ENCODE measurements around the gene MKKS.

The MKKS gene

GRCh38 chr20:10381477-10381876 is 52.5 kb downstream of the MKKS start:
- intact Hi-C loops (cut with DNase I) = no loop called here
- no peak for DNase-seq

DNA sequence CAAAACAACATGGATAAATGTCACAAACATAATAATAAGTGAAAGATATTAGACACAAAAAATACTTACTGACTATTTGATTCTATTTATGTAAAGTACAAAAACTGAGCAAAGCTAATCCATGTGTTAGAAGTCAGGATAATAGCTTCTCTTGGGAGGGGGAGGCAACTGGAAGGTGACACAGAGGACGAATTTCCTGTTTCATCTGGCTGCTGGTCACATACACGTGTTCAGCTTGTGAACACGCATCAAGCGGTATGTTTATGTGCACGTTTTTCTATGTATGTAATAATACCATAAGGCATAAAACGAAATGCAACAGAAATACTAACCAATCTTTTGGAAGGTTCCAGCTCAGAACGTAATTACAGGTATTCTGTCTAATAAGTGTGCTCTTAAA is 54.3 kb downstream of the MKKS start:
- no peak for DNase-seq
- intact Hi-C loops (cut with DNase I) = no loop called here

GRCh38 chr20:10376270-10377075 is 57.5 kb downstream of the MKKS start:
- DNase-seq = no peak
- intact Hi-C loops (cut with DNase I) = no loop called here

DNA sequence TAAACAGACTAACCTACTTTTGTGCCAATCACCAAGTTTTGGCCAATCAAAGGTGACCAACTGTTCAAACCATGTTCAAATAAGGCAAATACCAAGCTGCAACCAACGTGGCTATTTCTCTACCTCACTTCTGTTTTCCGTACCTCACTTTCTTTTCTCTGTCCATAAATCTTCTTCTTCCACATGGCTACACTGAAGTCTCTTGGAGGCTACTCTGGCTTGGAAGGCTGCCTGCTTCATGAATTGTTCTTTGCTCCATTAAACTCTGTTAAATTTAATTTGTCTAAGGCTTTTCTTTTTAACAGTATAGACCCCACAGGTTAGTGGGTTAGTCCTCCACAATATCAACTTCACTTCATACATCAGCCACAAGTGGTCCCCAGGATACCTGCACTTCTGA is 58.8 kb downstream of the MKKS start:
- intact Hi-C loops (cut with DNase I) = no loop called here
- DNase-seq = no peak

GRCh38 chr20:10374036-10374435 is 60.0 kb downstream of the MKKS start:
- intact Hi-C loops (cut with DNase I) = no loop called here
- DNase-seq = no peak

GRCh38 chr20:10371467-10371866 is 62.6 kb downstream of the MKKS start:
- DNase-seq = no peak

DNA sequence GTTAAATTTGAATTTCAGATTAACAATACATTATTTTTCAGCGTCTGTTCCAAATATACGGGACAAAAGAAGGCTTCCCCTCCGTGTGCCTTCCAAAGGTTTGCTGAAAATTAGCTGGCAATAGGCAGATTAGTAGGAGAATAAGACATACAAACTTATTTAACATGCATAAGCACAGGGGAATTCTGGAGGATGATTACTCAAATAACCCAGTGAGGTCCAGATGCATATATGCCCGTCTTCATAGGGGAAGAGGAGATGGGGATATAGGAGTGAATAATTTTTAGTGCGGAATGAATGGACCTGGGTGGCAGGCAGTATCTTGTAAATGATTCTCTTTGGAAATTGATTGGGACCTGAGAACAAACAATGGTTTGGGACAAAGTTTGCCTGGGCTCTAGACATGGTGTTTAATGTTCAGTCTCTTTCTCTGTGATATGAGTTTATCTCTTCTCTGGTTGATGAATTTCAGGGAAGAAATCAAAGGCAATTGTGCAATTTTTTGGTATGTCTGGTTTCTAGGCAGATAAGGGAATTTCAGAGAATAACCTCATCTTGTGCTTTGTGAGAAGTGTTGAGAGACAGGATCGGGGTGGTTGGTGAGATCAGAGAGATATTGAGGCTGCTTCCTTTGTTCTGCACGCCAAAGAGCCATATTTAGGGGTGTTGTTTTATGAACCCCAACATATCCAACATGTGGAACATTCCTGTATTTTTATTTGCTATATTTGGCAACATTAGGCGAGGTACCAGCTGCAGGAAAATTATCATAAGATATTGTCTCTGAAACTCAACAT is 63.7 kb downstream of the MKKS start:
- intact Hi-C loops (cut with DNase I) = no loop called here
- DNase-seq = no peak

More at GRCh38 chr20:10371467-10371866, 62.6 kb downstream of the MKKS start:
- intact Hi-C loops (cut with DNase I) = no loop called here

DNA sequence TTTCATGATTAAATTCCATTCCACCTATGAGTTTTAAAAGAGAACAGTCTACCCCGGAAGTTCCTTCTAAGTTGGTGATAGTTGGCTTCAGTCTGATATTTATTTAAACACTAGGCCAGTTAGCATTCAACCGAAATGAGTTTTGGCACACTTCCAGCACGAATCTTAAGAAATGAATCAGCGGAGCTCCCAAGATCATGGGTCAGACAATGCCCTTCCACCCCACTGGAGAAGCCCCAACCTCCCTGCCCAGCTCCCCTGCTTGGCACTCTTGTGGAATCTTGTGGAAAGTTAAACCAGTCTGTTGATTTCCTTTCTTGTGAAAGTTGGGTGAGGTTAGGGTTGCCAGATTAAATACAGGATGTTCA is 64.3 kb downstream of the MKKS start:
- no peak for DNase-seq
- intact Hi-C loops (cut with DNase I) = no loop called here

- DNase-seq = no peak
- intact Hi-C loops (cut with DNase I) = no loop called here
These were observed 65.3 kb downstream of the MKKS start for GRCh38 chr20:10368702-10369041.

DNA sequence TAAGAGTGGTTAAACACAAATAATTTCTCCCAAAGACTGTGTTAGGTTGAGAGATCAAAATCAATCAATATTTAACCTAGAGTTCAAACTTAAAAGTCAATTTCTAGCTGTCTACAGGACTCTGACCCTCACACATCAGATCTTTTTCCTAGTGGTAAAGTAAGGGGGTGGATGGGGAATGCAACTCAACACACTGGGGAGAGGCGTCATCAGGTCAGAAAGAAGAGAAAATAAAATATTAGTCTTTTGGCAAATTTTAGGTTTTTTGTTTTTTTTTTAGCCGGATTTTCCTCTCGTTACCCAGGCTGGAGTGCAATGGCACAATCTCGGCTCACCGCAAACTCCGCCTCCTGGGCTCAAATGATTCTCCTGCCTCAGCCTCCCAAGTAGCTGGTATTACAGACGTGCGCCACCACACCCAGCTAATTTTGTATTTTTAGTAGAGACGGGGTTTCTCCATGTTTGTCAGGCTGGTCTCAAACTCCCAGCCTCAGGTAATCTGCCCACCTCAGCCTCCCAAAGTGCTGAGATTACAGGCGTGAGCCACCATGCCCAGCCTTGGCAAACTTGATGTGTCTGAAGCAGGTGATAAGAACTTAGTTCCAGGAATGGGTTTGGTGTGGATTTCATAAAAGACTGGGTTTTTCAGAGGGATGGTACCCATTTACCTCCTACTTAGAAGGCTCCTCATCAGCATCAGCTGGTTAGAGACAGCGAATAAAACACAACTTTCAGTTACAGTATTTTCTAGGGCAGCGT is 65.9 kb downstream of the MKKS start:
- no peak for DNase-seq
- intact Hi-C loops (cut with DNase I) = no loop called here

- intact Hi-C loops (cut with DNase I) = no loop called here
- DNase-seq = no peak
These were observed 66.4 kb downstream of the MKKS start for GRCh38 chr20:10367693-10367942.

DNA sequence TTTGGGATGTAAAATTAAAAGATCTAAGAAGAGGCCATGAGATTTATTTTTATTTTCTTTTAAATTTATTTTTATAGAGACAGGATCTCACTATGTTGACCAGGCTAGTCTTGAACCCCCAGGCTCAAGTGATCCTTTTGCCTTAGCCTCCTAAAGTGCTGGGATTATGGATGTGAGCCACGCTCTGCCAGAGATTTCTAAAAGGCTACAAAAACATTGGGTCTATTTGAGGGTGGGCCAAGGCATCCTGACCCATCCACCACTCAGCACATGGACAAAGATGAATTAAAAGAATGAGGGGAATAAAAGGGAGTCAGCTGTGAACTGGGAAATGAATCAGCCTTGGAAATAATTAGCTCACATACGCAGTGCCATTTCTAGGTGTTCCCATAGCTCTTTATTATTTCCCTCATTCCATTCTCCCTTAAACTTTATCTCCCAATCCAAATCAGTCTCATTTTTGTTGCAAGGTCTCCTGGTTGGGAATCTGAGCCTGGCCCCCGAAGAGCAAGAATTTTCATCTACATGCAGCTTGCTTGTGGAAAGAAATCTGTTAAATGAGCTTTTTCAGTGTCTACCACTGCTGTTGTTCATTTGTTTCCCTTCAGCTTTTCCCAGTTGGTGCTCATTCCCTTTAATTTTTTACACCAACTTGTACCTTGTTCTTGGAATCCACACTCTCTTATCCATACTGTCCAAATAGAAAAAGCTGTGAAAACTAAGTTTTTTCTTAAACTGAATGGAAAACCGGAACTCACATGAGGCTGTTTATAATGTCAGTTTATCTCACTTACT is 66.9 kb downstream of the MKKS start:
- intact Hi-C loops (cut with DNase I) = no loop called here
- no peak for DNase-seq

DNA sequence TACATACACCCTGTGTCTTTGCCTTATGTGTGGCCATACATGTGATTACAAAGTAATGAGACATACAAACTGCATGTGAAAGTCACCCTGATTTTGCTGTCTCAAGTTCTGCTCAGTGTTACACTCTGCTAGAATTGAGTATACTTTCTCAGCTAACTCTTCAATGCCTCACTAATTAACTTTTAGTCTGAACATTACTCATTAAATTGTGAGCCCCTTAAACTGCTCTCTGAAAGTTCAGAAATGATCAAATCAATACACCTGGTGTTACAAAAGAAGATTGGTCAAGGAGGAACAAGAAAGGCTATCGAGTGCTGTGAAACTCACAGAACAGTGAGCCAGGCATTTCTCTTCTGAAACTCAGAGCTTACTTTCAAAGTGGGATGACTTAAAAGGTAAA is 71.3 kb downstream of the MKKS start:
- DNase-seq = no peak
- intact Hi-C loops (cut with DNase I) = no loop called here

GRCh38 chr20:10360878-10361277 is 73.1 kb downstream of the MKKS start:
- no peak for DNase-seq
- intact Hi-C loops (cut with DNase I) = no loop called here

GRCh38 chr20:10359621-10360040 is 74.4 kb downstream of the MKKS start:
- DNase-seq = no peak
- intact Hi-C loops (cut with DNase I) = no loop called here

DNA sequence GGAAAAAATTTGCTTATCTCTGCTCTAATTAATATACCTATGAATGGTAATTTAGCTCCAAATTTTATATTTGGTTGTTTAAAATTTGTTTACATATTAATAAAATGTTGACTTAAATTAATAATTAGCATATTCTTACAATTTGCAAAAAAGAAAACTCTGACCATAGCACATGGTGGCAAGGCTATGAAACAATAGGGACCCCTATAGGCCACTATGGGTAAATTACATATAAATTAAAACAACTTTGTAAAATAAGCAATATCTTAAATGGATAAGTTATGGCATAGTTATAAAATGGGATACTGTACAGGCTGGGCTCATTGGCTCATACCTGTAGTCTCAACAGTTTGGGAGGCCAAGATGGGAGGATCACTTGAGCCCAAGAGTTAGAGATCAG is 76.0 kb downstream of the MKKS start:
- DNase-seq = no peak
- intact Hi-C loops (cut with DNase I) = no loop called here

GRCh38 chr20:10357061-10357708 is 76.8 kb downstream of the MKKS start:
- no peak for DNase-seq
- intact Hi-C loops (cut with DNase I) = no loop called here

- intact Hi-C loops (cut with DNase I) = no loop called here
- DNase-seq = no peak
These were observed 77.4 kb downstream of the MKKS start for GRCh38 chr20:10356628-10357027.
